Heart left ventricle (tissue), 13 donors: Measurements from ENCODE around the gene ALPK3.

Source experiments
- CTCF ChIP-seq, 12 donors: fragments of 200-600 bp; sonication (generic) in 4 of 12; IDR thresholded peaks; one replicate each; pipeline versions ENCODE4 v1.5.0 to v1.8.0; 2018 to 2022; ENCODE audit warnings: antibody characterized with exemption in 12 of 12, mild to moderate bottlenecking in 5 of 12
- POLR2A ChIP-seq, 2 donors: fragments of 450-650 bp; IDR thresholded peaks; one replicate each; pipeline ENCODE4 v1.6.1; 2017; ENCODE audit warnings: antibody characterized with exemption in 2 of 2, mild to moderate bottlenecking in 2 of 2, moderate library complexity in 2 of 2
- donor health status: ischemic (EF 13 %, LVEDD 7.1; RV severe dilation, severe dysfunction).
- donor health status: DM: no; HTN: yes; CAD: no.
- donor health status: DM: no; HTN: no; CAD: no.
- donor health status: ischemic (EF 25% LVEDD 6.9; RV normal size, moderate dysfunction).
- donor health status: ischemic (EF 25% LVEDD 5.7; RV mildly dilated, moderate dysfunction).
- donor health status: ischemic (EF 35%, LVEDD 5.7; RV mildly dilated, moderate dysfunction).
- donor health status: nonischemic (EF 11% LVEDD 7.7; RV severe dilation, severe dysfunction).
- donor health status: DM: yes; HTN: yes; CAD: no.
- donor health status: PGD.
- donor health status: ischemic (EF 29% LVEDD 5.4; RV normal size, mild dysfunction).
- donor health status: nonischemic (EF 23%, LVEDD 6.1; RV moderate dilation, normal function).

- no peak for TF ChIP-seq CTCF (IDR thresholded peaks at IDR 0.05)
- TF ChIP-seq POLR2A (IDR thresholded peaks at IDR 0.05), result no peak
Measured at GRCh38 chr15:84797212-84797611, 19.9 kb upstream of the ALPK3 start.
